CD1c-positive myeloid dendritic cell (primary cell): ENCODE measurements around the gene DESI1.
"Not testable (repeated sequence)": the region's sequence is repeated elsewhere in the genome, so short reads cannot be mapped to it uniquely, and the experiment has no call there.

Experiments used
- DNase-seq: peaks from one replicate; pipeline ENCODE4 v3.0.0-alpha.2; 2016; ENCODE audit errors: extremely low spot score

Gene DESI1

DNA sequence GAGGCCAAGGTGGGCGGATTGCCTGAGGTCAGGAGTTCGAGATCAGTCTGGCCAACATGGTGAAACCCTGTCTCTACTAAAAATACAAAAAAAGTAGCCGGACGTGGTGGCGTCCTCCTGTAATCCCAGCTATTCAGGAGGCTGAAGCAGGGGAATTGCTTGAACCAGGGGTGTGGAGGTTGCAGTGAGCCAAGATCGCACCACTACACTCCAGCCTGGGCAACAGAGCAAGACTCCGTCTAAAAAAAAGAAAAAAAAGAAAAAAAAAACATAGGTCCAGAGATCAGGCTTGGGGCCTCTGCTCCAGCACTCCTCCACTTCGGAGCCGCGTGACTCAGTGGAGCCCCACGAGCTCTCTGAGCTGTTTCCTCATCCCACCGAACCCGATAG lies 62.6 kb downstream of the DESI1 start:
- DNase-seq, result not testable (repeated sequence)

DNA sequence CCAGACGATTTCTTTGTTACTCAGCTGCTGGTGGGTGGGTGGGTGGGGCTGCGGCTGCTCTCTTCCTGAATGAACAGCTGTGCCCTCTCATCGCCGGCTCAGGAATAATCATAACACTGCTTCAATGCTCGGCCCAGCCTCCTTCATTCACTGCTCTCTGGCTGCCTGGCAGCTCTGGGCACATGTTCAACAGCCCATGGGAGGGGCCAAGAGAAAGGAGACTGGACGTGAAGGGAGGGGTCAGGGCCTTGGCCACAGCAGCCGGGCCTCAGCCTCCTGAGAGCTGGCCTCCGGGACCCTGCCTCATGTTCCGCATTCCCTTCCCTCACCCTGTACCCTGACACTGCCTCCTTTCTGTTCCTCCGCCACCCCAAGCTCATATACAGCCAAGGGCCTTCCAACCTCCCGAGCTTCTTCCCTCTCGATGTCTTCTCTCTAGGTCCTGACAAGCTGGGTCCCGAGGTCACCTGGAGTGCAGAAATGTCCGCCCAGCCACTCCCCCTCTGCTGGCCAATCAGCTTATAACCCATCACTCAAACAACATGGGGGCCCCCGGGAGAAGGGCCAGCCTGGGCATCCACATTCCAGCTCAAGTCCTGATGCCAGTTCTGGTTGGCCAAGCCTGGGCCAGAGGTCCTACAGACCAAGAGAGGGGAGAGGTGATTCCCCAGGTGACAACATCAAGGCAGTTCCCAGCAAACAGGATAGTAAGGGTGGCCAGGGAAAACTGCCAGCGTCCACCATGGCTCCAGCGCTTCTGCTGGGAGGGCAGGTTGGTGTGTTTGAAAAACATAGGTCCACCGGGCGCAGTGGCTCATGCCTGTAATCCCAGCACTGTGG lies 63.2 kb downstream of the DESI1 start:
- peak; percentile 17 for DNase-seq

DNA sequence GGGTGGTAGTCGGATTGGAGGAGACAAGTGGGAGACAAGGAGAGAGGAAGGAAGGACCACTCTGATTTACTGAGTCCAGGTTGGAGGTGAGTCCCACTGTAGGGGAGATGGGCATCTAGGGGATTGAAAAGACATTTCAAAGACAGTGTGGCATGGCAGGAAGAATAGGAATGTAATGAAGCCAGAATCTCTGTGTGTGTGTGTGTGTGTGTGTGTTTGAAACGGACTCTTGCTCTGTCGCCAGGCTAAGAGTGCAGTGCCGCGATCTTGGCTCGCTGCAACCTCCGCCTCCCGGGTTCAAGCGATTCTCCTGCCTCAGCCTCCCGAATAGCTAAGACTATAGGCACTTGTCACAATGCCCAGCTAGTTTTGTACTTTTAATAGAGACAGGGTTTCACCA lies 64.3 kb downstream of the DESI1 start:
- no peak for DNase-seq

DNA sequence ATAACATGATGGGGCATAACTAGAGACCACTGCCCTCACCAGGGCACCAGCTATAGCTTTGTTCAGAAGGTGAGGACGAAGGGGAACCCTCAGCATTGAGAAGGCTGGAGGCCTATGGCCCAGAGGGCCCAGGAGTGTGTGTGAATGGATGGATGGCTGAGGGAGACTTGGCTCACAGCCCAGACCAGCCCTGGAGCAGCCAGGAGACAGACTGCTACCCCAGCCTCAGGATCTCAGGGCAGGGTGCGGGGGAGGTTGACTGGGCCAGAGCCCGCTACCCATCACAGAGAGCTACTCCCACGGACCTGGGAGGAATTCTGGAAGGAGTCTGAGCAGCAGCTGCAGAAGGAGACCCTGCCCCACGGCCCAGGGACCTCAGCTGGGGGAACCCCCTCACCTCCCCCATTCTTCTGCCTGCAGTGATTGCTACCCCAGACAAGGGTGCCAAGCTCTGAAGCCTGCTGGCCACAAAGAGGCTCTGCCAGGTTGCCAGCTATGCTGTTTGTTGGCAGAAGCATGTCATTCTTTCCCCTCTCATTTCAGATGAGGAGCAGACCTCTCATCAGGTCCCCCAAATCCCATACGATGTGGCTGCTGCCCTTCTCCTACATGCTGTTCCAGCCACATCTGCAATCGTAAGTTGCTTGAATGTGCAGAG lies 65.4 kb downstream of the DESI1 start:
- DNase-seq, result no peak

DNA sequence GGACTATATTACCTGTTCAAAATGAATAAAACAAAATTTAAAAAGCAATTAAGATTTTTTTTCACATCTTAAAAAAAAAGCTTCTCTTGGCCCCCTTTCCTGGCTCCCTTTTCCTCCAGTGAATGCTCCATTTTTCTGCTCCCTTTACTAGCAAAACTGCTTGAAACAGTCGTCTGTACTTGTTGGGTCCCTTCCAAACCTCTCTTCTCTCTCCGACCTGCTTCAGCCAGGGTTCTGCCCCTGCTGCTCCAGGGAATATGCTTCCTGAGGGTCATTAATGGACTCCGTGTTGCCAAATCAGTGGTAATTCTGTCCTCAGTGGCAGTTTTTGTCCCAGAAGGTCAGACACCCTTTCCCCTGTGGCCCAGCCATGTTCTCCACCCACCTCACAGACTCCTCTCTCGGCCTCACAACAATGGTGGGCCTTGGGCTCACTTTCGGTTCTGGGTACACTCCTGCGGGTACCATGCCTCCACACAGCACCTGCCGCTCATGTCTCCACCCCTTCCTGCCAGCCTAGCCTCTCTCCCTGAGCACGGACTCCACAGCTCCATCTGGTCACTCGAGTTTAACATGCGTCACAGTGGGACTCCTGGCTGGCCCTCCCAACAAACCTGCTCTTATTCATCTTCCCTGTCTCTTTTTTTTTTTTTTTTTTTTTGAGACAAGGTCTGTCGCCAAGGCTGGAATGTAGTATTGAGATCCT lies 68.8 kb downstream of the DESI1 start:
- DNase-seq, result no peak

DNA sequence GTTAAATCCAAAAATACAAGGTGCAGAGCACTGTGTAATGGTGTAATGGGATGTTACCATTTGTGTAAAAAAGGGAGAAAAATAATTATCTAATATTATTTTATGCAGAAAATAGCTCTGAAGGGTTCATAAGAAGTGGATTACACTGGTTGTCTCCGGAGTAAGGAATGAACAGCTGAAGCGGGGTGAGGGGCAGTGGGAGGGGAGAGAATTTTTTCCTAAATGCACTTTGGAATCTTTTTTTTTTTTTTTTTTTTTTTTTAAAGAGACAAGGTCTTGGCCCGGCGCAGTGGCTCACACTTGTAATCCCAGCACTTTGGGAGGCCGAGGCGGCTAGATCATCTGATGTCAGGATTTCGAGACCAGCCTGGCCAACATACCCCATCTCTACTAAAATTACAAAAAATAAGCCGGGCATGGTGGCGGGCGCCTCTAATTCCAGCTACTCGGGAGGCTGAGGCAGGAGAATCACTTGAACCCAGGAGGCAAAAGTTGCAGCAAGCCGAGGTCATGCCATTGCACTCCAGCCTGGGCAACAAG lies 69.8 kb downstream of the DESI1 start:
- DNase-seq, result no peak

DNA sequence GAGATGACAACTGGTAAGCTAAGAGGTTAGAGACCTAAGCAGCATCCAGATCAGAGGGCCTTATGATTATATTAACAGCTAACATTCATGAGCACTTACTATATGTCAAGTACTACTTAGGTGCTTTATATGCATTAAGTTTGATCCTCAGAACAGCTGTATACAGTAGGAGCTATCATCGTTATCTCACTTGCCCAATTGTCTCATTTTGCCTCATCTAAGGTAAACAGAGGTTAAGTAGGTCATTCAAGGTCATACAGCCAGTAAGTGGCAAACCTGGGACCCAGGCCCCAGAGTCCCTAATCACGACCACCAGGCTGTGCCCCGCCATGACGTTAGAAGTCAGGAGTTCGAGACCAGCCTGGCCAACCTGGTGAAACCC lies 72.0 kb downstream of the DESI1 start:
- DNase-seq, result no peak
